Parathyroid adenoma (tissue), 2 donors: ENCODE measurements around the gene MCC.

Experiments
- H2AFZ ChIP-seq: fragments of 300-600 bp; sonication (generic); one replicate; pipeline ENCODE4 v1.7.0; 2017; ENCODE audit warnings: antibody characterized with exemption, mild to moderate bottlenecking
- H3K27ac ChIP-seq: fragments of 300-600 bp; sonication (generic); one replicate; pipeline ENCODE4 v1.7.0; 2017
- H3K27me3 ChIP-seq: fragments of 300-600 bp; sonication (generic); one replicate; pipeline ENCODE4 v1.7.0; 2017; ENCODE audit warnings: low read length; ENCODE audit not compliant: control insufficient read depth, insufficient read depth
- H3K36me3 ChIP-seq: fragments of 300-600 bp; sonication (generic); one replicate; pipeline ENCODE4 v1.7.0; 2017; ENCODE audit warnings: low read length; ENCODE audit not compliant: control insufficient read depth, insufficient read depth
- H3K4me1 ChIP-seq: fragments of 300-600 bp; sonication (generic); one replicate; pipeline ENCODE4 v1.7.0; 2017; ENCODE audit warnings: control low read depth
- H3K4me2 ChIP-seq: fragments of 300-600 bp; sonication (generic); one replicate; pipeline ENCODE4 v1.7.0; 2017; ENCODE audit warnings: low read length
- H3K4me3 ChIP-seq: fragments of 300-600 bp; sonication (generic); one replicate; pipeline ENCODE4 v1.7.0; 2017; ENCODE audit warnings: low read depth, low read length
- H3K79me2 ChIP-seq: fragments of 300-600 bp; sonication (generic); one replicate; pipeline ENCODE4 v1.7.0; 2017; ENCODE audit warnings: control low read depth
- H3K9ac ChIP-seq: fragments of 300-600 bp; sonication (generic); one replicate; pipeline ENCODE4 v1.7.0; 2017; ENCODE audit warnings: mild to moderate bottlenecking
- H3K9me3 ChIP-seq: fragments of 300-600 bp; sonication (generic); one replicate; pipeline ENCODE4 v1.7.0; 2017; ENCODE audit warnings: low read length; ENCODE audit not compliant: control insufficient read depth
- CTCF ChIP-seq: fragments of 300-600 bp; sonication (generic); IDR thresholded peaks from one replicate; pipeline ENCODE4 v1.7.0; 2017; ENCODE audit warnings: antibody characterized with exemption, mild to moderate bottlenecking
- donor health status: primary hyperparathyroidism.

Gene MCC

DNA sequence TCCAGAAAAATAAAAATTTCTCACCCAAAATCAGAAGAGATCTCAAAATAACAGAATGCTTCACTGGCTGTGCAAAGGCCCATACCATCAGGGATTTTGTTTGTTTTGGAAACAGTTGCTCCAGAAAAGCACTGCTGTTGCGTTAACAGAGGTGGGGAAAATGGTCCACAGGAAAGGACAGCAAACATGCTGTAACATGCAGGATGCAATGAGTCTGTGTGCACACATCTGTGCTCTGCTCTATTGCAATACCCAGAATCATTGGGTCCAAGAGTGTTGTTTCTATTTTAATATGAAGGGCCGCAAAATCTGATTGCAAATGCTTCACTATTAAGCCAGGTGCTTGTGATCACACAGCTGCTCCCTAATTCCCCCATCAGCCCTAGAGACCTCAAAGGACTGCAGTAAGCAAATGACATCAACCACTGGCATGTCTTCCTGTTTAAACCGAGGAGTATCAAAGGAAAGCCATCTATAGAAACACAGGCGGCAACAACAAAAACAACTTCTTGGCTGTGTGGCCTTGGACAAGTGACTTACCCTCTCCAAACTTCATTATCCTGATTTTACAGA, 370.6 kb downstream of the MCC start:
- H3K27ac ChIP-seq = peak overlapping the region; percentile 97
- H3K4me1 ChIP-seq = peaks cover 96% of the 10 kb centered on the region
- no peak overlapping the region for H3K9ac ChIP-seq
- TF ChIP-seq CTCF = no peak
- H3K4me3 ChIP-seq = no peak overlapping the region
- H3K36me3 ChIP-seq = peaks cover 5% of the 10 kb centered on the region
- no peaks in the 10 kb centered on the region for H3K27me3 ChIP-seq
- H3K4me2 ChIP-seq = peak overlapping the region; percentile 47
- no peaks in the 10 kb centered on the region for H3K9me3 ChIP-seq
- peaks cover 37% of the 10 kb centered on the region for H3K79me2 ChIP-seq
- no peak overlapping the region for H2AFZ ChIP-seq

DNA sequence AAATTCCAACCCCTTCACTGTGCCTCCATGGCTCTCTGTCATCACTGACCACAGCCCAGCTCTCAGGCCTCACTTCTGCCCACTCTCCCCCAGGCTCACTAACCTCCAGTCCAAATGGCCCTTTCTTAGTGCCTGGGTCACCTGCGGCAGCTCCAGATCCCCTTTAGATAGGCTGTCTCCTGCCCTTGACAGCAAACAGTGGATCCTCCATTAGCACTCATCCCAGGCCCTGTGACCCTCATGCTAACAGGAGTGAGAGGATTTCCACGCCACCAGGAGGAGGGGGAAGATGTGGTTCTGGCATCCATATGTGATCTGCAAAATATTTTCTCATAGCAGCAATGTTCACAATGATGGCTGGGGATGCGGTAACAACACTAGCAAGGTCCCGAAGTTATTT, 372.3 kb downstream of the MCC start:
- no peaks in the 10 kb centered on the region for H3K27me3 ChIP-seq
- H2AFZ ChIP-seq = no peak overlapping the region
- H3K4me2 ChIP-seq = no peak overlapping the region
- peak overlapping the region; percentile 97 for H3K27ac ChIP-seq
- H3K9ac ChIP-seq = no peak overlapping the region
- H3K79me2 ChIP-seq = peaks cover 48% of the 10 kb centered on the region
- H3K4me3 ChIP-seq = no peak overlapping the region
- TF ChIP-seq CTCF = no peak
- peaks cover 83% of the 10 kb centered on the region for H3K4me1 ChIP-seq
- no peaks in the 10 kb centered on the region for H3K9me3 ChIP-seq
- H3K36me3 ChIP-seq = no peaks in the 10 kb centered on the region

GRCh38 chr5:113115061-113115460, 373.2 kb downstream of the MCC start:
- Histone ChIP-seq H3K9ac (no peak overlapping the region), H2AFZ (no peak overlapping the region), H3K27ac (peak overlapping the region; percentile 97), H3K4me2 (no peak overlapping the region), H3K27me3 (no peaks in the 10 kb centered on the region), H3K4me1 (peaks cover 78% of the 10 kb centered on the region), H3K36me3 (no peaks in the 10 kb centered on the region), H3K9me3 (no peaks in the 10 kb centered on the region), H3K79me2 (peaks cover 52% of the 10 kb centered on the region), H3K4me3 (no peak overlapping the region)
- no peak for TF ChIP-seq CTCF

- H3K4me2 ChIP-seq = no peak overlapping the region
- H3K36me3 ChIP-seq = no peaks in the 10 kb centered on the region
- no peaks in the 10 kb centered on the region for H3K9me3 ChIP-seq
- no peak overlapping the region for H3K4me3 ChIP-seq
- H3K9ac ChIP-seq = no peak overlapping the region
- H3K27ac ChIP-seq = peak overlapping the region; percentile 97
- no peaks in the 10 kb centered on the region for H3K27me3 ChIP-seq
- peaks cover 78% of the 10 kb centered on the region for H3K4me1 ChIP-seq
- no peak for TF ChIP-seq CTCF
- H3K79me2 ChIP-seq = peaks cover 54% of the 10 kb centered on the region
- H2AFZ ChIP-seq = no peak overlapping the region
These were observed 373.7 kb downstream of the MCC start for GRCh38 chr5:113114559-113114958.

GRCh38 chr5:113112435-113112834, 375.8 kb downstream of the MCC start:
- no peak for TF ChIP-seq CTCF
- Histone ChIP-seq H3K4me1 (peaks cover 71% of the 10 kb centered on the region), H3K27ac (peak overlapping the region; percentile 97), H3K9me3 (no peaks in the 10 kb centered on the region), H3K4me2 (peak overlapping the region; percentile 6), H3K4me3 (no peak overlapping the region), H3K36me3 (no peaks in the 10 kb centered on the region), H3K27me3 (no peaks in the 10 kb centered on the region), H2AFZ (no peak overlapping the region), H3K79me2 (peaks cover 66% of the 10 kb centered on the region), H3K9ac (no peak overlapping the region)
